Subcutaneous abdominal adipose tissue (tissue), 5 donors: ENCODE data around the gene SENP3.

Source experiments
- H3K27ac ChIP-seq: one replicate; pipeline ENCODE4 v1.7.0; 2013; ENCODE audit warnings: low read depth, mild to moderate bottlenecking, inconsistent platforms, low read length, moderate library complexity
- H3K27me3 ChIP-seq, 5 donors: one replicate each; pipeline ENCODE4 v1.7.0; 2013; ENCODE audit warnings: low read length in 5 of 5, inconsistent platforms in 1 of 5; ENCODE audit not compliant: control insufficient read depth in 5 of 5, insufficient read depth in 4 of 5
- H3K36me3 ChIP-seq, 5 donors: one replicate each; pipeline ENCODE4 v1.7.0; 2013; ENCODE audit warnings: low read length in 5 of 5; ENCODE audit not compliant: control insufficient read depth in 5 of 5, insufficient read depth in 5 of 5
- H3K4me1 ChIP-seq, 5 donors: one replicate each; pipeline ENCODE4 v1.7.0; 2013; ENCODE audit warnings: low read length in 5 of 5, mild to moderate bottlenecking in 3 of 5, moderate library complexity in 1 of 5; ENCODE audit not compliant: control insufficient read depth in 5 of 5, insufficient read depth in 5 of 5
- H3K4me3 ChIP-seq, 5 donors: one replicate each; pipeline ENCODE4 v1.7.0; 2013; ENCODE audit warnings: low read length in 5 of 5, low read depth in 1 of 5
- H3K9ac ChIP-seq, 5 donors: one replicate each; pipeline ENCODE4 v1.7.0; 2013; ENCODE audit warnings: low read length in 5 of 5, mild to moderate bottlenecking in 4 of 5, moderate library complexity in 3 of 5
- H3K9me3 ChIP-seq, 5 donors: one replicate each; pipeline ENCODE4 v1.7.0; 2013; ENCODE audit warnings: low read length in 5 of 5; ENCODE audit not compliant: control insufficient read depth in 5 of 5
- donor health status: healthy.
- donor health status: healthy.
- donor health status: healthy.
- donor health status: healthy.
- donor health status: healthy.

SENP3 gene

DNA sequence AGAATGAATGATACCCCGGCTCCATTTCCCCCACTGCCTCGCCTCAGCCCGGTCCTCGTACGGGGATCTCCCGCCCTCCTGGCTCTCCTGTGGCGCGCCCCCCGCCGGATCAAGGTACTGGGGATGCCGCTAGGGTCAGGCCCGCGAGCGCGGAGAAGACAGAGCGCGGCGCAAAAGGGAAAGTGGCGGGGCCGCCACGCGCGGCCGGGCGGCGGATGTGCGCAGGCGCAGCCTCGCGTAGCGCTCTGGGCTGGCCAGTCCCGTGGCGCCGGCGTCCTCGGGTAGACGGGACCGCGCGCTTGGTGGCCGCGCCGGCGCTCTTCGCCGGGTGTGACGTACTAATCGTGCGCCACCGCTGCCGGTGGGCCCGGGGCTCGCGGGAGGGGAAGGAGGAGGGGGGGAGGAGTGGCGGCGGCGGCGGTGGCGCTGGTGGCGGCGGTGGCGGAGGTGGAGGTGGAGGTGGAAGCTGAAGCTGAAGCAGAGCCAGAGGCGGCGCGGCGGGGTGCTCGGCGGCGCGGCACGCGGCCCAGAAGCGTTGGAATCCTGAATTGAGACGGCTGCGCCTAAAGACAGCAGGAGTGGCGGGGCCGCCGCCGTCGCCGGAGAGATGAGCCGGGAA, at the start of gene SENP3:
Gene SENP3, plus strand, starts transcription at position 331 of the 619 bp plus-strand sequence. CDS start 1,158 bp downstream, outside the sequence.
- Histone ChIP-seq H3K36me3 (peaks cover under 1 to 39% (median 19%) of the 10 kb centered on the region in 5 donors), H3K4me3 (peak within 1 kb of the TSS; percentile 72 to 86 (median 78)), H3K27me3 (no peaks in the 10 kb centered on the region), H3K9ac (peak within 1 kb of the TSS; percentile 73 to 96 (median 91)), H3K9me3 (no peaks in the 10 kb centered on the region), H3K4me1 (peaks cover 11 to 71% (median 67%) of the 10 kb centered on the region in 5 donors), H3K27ac (peak within 1 kb of the TSS; percentile 97)

DNA sequence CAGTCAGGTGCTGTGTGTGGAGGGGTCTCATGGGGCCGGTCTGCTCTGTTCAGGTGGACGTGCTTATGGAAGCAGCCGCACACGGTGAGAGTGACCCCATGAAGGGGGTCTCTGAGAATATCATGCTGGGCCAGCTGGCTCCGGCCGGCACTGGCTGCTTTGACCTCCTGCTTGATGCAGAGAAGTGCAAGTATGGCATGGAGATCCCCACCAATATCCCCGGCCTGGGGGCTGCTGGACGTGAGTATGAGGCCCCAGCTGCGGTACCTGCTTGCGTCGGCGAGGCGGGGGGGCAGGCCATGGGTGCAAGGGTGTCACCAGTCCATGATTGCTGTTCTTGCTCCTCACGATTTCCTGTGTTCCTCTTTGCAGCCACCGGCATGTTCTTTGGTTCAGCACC, 49.6 kb upstream of the SENP3 start:
- H3K27me3 ChIP-seq: no peaks in the 10 kb centered on the region
- H3K9ac ChIP-seq: no peak overlapping the region
- no peaks in the 10 kb centered on the region for H3K9me3 ChIP-seq
- H3K36me3 ChIP-seq: peaks cover 0 to 71% (median 69%) of the 10 kb centered on the region in 5 donors
- peaks cover 0 to 12% (median 6%) of the 10 kb centered on the region in 5 donors for H3K4me1 ChIP-seq
- H3K4me3 ChIP-seq: no peak overlapping the region
- H3K27ac ChIP-seq: no peak overlapping the region

GRCh38 chr17:7512824-7513540, 48.7 kb upstream of the SENP3 start:
- Histone ChIP-seq H3K9ac (no peak overlapping the region), H3K4me1 (peaks cover 0 to 12% (median 6%) of the 10 kb centered on the region in 5 donors), H3K36me3 (peaks cover 0 to 68% (median 62%) of the 10 kb centered on the region in 5 donors), H3K27ac (no peak overlapping the region), H3K9me3 (no peaks in the 10 kb centered on the region), H3K4me3 (no peak overlapping the region), H3K27me3 (no peaks in the 10 kb centered on the region)

DNA sequence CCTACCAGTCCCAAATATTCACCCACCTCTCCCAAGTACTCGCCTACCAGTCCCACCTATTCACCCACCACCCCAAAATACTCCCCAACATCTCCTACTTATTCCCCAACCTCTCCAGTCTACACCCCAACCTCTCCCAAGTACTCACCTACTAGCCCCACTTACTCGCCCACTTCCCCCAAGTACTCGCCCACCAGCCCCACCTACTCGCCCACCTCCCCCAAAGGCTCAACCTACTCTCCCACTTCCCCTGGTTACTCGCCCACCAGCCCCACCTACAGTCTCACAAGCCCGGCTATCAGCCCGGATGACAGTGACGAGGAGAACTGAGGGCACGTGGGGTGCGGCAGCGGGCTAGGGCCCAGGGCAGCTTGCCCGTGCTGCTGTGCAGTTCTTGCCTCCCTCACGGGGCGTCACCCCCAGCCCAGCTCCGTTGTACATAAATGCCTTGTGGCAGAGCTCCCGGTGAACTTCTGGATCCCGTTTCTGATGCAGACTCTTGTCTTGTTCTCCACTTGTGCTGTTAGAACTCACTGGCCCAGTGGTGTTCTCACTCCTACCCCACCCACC, 47.8 kb upstream of the SENP3 start:
- Histone ChIP-seq H3K4me1 (peaks cover 0 to 12% (median 6%) of the 10 kb centered on the region in 5 donors), H3K9me3 (no peaks in the 10 kb centered on the region), H3K36me3 (peaks cover 0 to 59% (median 53%) of the 10 kb centered on the region in 5 donors), H3K9ac (no peak overlapping the region), H3K4me3 (no peak overlapping the region), H3K27me3 (no peaks in the 10 kb centered on the region), H3K27ac (no peak overlapping the region)

- no peaks in the 10 kb centered on the region for H3K9me3 ChIP-seq
- no peak overlapping the region for H3K4me3 ChIP-seq
- no peak overlapping the region for H3K9ac ChIP-seq
- peaks cover 0 to 12% (median 6%) of the 10 kb centered on the region in 5 donors for H3K4me1 ChIP-seq
- no peak overlapping the region for H3K27ac ChIP-seq
- H3K27me3 ChIP-seq: no peaks in the 10 kb centered on the region
- H3K36me3 ChIP-seq: peaks cover 0 to 37% (median 32%) of the 10 kb centered on the region in 5 donors
Observed at GRCh38 chr17:7515911-7516610, 45.7 kb upstream of the SENP3 start.

DNA sequence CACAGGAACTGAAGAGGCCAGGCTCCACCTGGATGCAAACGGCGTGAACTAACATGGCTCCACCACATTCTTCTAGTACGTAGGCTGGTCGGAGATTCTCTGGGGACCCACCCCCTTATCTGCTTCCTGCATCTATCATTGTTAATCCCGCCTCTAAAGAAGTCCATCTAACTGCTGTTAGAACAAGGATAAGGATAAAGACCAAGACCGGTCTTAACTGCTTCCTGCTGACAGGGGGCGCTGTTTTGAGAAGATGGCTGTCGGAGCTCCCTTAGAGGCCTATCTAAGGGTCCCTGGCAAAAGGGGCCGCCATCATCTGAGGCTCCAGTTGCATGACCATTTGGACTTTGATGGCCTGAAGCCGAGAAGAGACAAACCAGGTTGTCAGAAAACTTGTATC, 38.7 kb upstream of the SENP3 start:
- H3K27me3 ChIP-seq: no peaks in the 10 kb centered on the region
- no peaks in the 10 kb centered on the region for H3K36me3 ChIP-seq
- peaks cover 0 to 3% (median under 1%) of the 10 kb centered on the region in 5 donors for H3K9me3 ChIP-seq
- H3K4me3 ChIP-seq: no peak overlapping the region
- peaks cover 0 to 2% (median 0%) of the 10 kb centered on the region in 5 donors for H3K4me1 ChIP-seq
- no peak overlapping the region for H3K27ac ChIP-seq
- H3K9ac ChIP-seq: no peak overlapping the region

- Histone ChIP-seq H3K9me3 (peaks cover 0 to 19% (median 11%) of the 10 kb centered on the region in 5 donors), H3K9ac (no peak overlapping the region), H3K27ac (no peak overlapping the region), H3K4me1 (no peaks in the 10 kb centered on the region), H3K4me3 (no peak overlapping the region), H3K36me3 (no peaks in the 10 kb centered on the region), H3K27me3 (no peaks in the 10 kb centered on the region)
Observed at GRCh38 chr17:7528842-7529241, 32.9 kb upstream of the SENP3 start.

DNA sequence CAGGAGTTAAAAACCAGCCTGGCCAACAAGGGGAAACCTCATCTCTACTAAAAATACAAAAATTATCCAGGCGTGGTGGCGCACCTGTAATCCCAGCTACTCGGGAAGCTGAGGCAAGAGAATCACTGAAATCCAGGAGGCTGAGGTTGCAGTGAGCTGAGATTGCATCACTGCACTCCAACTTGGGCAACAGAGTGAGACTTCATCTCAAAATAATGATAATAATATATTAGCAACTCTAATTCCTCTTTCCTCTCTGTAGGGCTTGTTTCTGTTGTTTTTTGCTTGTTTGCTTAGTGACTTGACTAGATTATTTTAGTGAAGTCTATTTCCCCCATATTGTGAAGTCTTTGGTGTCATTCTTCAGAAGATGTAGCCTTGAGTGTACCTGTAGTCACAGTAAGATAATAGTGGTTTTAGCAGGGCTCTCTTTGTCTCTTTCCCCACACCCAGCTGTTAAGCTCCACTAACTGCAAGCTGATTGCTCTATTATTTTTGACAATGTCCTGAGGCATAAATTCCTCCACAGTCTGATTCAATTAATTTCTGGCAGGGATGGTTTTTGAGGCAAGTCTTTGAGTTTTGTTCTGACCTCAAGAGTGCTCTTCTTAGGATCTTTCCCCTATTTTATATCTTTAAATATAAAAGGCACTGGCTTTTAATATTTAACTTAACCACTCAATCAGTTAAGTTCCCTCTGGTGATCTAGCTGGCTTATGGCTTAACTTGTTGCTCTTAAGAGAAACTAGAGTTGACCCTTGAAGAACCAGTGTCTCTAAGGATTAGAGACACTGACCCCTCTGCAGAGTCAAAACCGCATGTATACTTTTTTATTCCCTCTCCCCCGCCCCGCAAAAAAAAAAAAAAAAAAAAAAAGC, 31.5 kb upstream of the SENP3 start:
- Histone ChIP-seq H3K4me3 (no peak overlapping the region), H3K4me1 (no peaks in the 10 kb centered on the region), H3K9ac (no peak overlapping the region), H3K36me3 (no peaks in the 10 kb centered on the region), H3K27ac (no peak overlapping the region), H3K9me3 (peaks cover 0 to 19% (median 11%) of the 10 kb centered on the region in 5 donors), H3K27me3 (no peaks in the 10 kb centered on the region)

- Histone ChIP-seq H3K4me3 (no peak overlapping the region), H3K4me1 (no peaks in the 10 kb centered on the region), H3K27ac (no peak overlapping the region), H3K9ac (no peak overlapping the region), H3K27me3 (peaks cover 0 to 2% (median 0%) of the 10 kb centered on the region in 5 donors), H3K36me3 (no peaks in the 10 kb centered on the region), H3K9me3 (peaks cover 4 to 13% (median 8%) of the 10 kb centered on the region in 5 donors)
Observed at GRCh38 chr17:7538050-7538449, 23.7 kb upstream of the SENP3 start.
